Gastroesophageal sphincter (tissue), 4 donors: ENCODE results near the gene ZNF771. TPM values are rescaled to one million over a fixed set of nuclear protein-coding genes. Genes with fewer than 3 reads are reported as not detected.
"Not testable (repeated sequence)": the region's sequence is repeated elsewhere in the genome, so short reads cannot be mapped to it uniquely, and the experiment has no call there.

ENCODE experiments used
- ATAC-seq: fragments of 150-250 bp; one replicate; pipeline ENCODE4 v1.9.1; 2016; ENCODE audit warnings: mild to moderate bottlenecking, moderate library complexity
- H3K27ac ChIP-seq, 4 donors: fragments of 200-600 bp; sonication (generic) in 3 of 4; 1 replicate in 3 of 4; 2 replicates in 1 of 4; pipeline ENCODE4 v1.5.1; 2016 to 2019
- H3K27me3 ChIP-seq: fragments of 200-600 bp; sonication (generic); one replicate; pipeline ENCODE4 v1.5.1; 2019
- H3K36me3 ChIP-seq, 2 donors: fragments of 200-600 bp; sonication (generic); one replicate each; pipeline ENCODE4 v1.5.1; 2019; ENCODE audit warnings: control low read depth in 1 of 2
- H3K4me1 ChIP-seq, 3 donors: fragments of 200-600 bp; sonication (generic); 1 replicate in 2 of 3; 2 replicates in 1 of 3; pipeline ENCODE4 v1.5.1; 2016 to 2019; ENCODE audit warnings: control low read depth in 2 of 3
- H3K4me3 ChIP-seq, 2 donors: fragments of 200-600 bp; sonication (generic); one replicate each; pipeline ENCODE4 v1.5.1; 2019; ENCODE audit warnings: mild to moderate bottlenecking in 1 of 2, moderate library complexity in 1 of 2
- H3K9me3 ChIP-seq, 3 donors: fragments of 200-600 bp; sonication (generic); one replicate each; pipeline ENCODE4 v1.5.1; 2017 to 2019; ENCODE audit warnings: control low read depth in 2 of 3
- CTCF ChIP-seq, 4 experiments: fragments of 200-600 bp in 2 of 4; fragments of 450-650 bp in 2 of 4; sonication (generic) in 1 of 4; IDR thresholded peaks; one replicate each; pipeline ENCODE4 v1.5.1; 2017 to 2019; ENCODE audit warnings: antibody characterized with exemption in 4 of 4, mild to moderate bottlenecking in 2 of 4, moderate library complexity in 2 of 4
- EP300 ChIP-seq: sonication (generic); formaldehyde crosslinking; IDR thresholded peaks from one replicate; pipeline ENCODE4 v1.6.1; 2017; ENCODE audit warnings: antibody characterized with exemption, mild to moderate bottlenecking
- POLR2A ChIP-seq, 2 donors: fragments of 450-650 bp; IDR thresholded peaks; one replicate each; pipeline ENCODE4 v1.6.1; 2017; ENCODE audit warnings: antibody characterized with exemption in 2 of 2, mild to moderate bottlenecking in 2 of 2, moderate library complexity in 1 of 2
- POLR2AphosphoS5 ChIP-seq: sonication (generic); formaldehyde crosslinking; IDR thresholded peaks from one replicate; pipeline ENCODE4 v1.6.1; 2017; ENCODE audit warnings: antibody characterized with exemption
- WGBS, 2 donors: methylation state at CpG; one replicate each; pipeline ENCODE4 v1.1.5; 2018; ENCODE audit warnings: low coverage in 1 of 2; 5-methylcytosine and 5-hydroxymethylcytosine counted together
- total RNA-seq, 4 donors: library from RNA; depleted of rRNA; stranded (reverse); fragments of >200 nt; gene quantifications; one replicate each; pipeline ENCODE4 v1.1.0, GENCODE V29; 2016

The ZNF771 gene
- total RNA-seq, 4 donors from 2014 or later: 17.6 to 29.3 (median 19.5) TPM

- WGBS, 2 donors: 70% methylated on average over 1 of the region's 1 CpG; no CpG with 5 or more reads in 1 of the 2 donors
- ATAC-seq: no peak
- H3K9me3 ChIP-seq: no peaks in the 10 kb centered on the region
These were observed 48.9 kb downstream of the ZNF771 start for GRCh38 chr16:30456302-30456701.

DNA sequence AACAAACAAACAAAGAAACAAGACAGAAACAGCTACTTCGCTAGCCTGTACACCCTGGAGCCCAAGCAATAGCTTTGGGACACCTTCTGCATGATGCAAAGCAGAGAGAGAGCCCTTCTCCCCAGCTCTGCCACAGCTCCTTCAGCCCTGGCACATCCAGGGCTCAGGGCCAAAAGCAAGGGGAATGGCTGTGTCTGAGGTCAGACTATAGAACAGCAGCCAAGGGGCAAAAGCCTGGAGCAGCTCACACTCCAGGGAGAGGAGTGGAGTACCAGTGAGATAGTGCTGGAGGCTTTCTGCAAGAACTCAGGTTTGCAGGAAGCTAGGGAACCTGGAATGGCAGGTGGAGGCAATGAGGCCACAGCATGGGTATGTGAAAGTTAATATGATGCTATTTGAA lies 49.9 kb downstream of the ZNF771 start:
- Histone ChIP-seq H3K27ac (no peak overlapping the region), H3K36me3 (no peaks in the 10 kb centered on the region), H3K4me1 (no peaks in the 10 kb centered on the region), H3K4me3 (no peak overlapping the region), H3K27me3 (no peaks in the 10 kb centered on the region), H3K9me3 (no peaks in the 10 kb centered on the region)
- WGBS, 2 donors: no CpG with 5 or more reads among the region's 1 CpG
- no peak for ATAC-seq
- TF ChIP-seq POLR2A (IDR thresholded peaks at IDR 0.05): no peak
- no peak for TF ChIP-seq EP300
- no peak for TF ChIP-seq POLR2AphosphoS5
- TF ChIP-seq CTCF (IDR thresholded peaks at IDR 0.05): no peak

More at GRCh38 chr16:30456302-30456701, 48.9 kb downstream of the ZNF771 start:
- Histone ChIP-seq H3K27me3 (no peaks in the 10 kb centered on the region), H3K4me1 (no peaks in the 10 kb centered on the region), H3K27ac (no peak overlapping the region), H3K4me3 (no peak overlapping the region), H3K36me3 (no peaks in the 10 kb centered on the region)
- TF ChIP-seq POLR2AphosphoS5 (no peak), EP300 (no peak)

GRCh38 chr16:30457743-30458560 lies 50.5 kb downstream of the ZNF771 start:
- no peak overlapping the region for H3K4me3 ChIP-seq
- H3K27me3 ChIP-seq: no peaks in the 10 kb centered on the region
- no peak for ATAC-seq
- TF ChIP-seq POLR2A (IDR thresholded peaks at IDR 0.05) (no peak), EP300 (no peak), POLR2AphosphoS5 (no peak), CTCF (IDR thresholded peaks at IDR 0.05) (no peak)
- H3K36me3 ChIP-seq: no peaks in the 10 kb centered on the region
- no peaks in the 10 kb centered on the region for H3K9me3 ChIP-seq
- no peaks in the 10 kb centered on the region for H3K4me1 ChIP-seq
- 79 to 87% methylated on average over 3 to 8 of the region's 16 CpGs for WGBS, 2 donors
- H3K27ac ChIP-seq: no peak overlapping the region

DNA sequence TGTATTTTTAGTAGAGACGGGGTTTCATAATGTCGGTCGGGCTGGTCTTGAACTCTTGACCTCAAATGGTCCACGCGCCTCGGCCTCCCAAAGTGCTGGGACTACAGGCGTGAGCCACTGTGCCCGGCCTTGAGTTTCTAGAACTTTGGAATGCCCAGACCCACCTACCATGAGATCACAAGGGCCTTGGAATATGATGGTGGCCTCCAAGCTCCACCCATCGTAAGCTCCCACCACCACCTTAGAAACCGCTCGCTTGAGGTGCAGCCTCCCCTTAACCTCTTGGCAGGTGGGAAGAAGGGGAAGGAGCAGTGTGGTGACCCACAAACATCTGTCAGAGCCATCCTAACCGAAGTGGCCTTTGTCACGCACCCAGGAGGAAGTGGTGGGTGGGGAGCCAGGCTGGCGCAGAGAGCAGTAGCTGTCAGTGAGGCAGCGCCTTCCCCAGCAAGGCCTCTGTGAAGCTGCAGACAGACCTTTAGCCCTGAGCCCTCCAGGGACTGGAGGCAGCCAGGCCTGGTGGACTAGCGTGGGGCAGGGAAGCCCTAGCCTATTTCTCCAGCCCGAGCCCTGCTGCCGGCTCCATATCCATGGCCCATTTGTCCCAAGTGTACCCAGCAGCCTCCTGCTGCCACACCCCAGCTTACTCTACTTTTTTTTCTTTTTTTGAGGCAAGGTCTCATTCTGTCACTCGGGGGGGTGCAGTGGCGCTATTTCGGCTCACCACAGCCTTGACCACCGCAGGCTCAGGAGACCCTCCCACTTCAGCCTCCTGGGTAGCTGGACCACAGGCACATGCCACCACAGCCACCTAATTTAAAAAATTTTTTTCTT lies 51.4 kb downstream of the ZNF771 start:
- Histone ChIP-seq H3K9me3 (no peaks in the 10 kb centered on the region), H3K36me3 (no peaks in the 10 kb centered on the region), H3K27me3 (no peaks in the 10 kb centered on the region), H3K4me1 (no peaks in the 10 kb centered on the region), H3K4me3 (no peak overlapping the region), H3K27ac (no peak overlapping the region)
- TF ChIP-seq EP300: no peak
- TF ChIP-seq POLR2A (IDR thresholded peaks at IDR 0.05): no peak
- TF ChIP-seq POLR2AphosphoS5: no peak
- no peak for TF ChIP-seq CTCF (IDR thresholded peaks at IDR 0.05)
- 85 to 100% methylated on average over 2 to 7 of the region's 22 CpGs for WGBS, 2 donors
- no peak for ATAC-seq

DNA sequence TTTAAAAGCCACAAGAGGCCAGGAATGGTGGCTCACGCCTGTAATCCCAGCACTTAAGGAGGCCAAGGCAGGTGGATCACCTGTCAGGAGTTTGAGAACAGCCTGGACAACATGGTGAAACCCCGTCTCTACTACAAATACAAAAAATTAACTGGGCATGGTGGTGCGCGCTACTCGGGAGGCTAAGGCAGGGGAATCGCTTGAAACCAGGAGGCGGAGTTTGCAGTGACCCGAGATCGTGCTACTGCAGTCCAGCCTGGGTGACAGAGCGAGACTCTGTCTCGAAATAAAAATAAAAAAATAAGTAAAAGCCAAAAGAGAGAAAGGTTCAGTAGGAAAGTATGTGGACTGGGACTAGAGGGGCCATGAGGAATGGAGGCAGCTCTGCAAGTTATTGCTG lies 52.0 kb downstream of the ZNF771 start:
- Histone ChIP-seq H3K4me1 (no peaks in the 10 kb centered on the region), H3K36me3 (no peaks in the 10 kb centered on the region), H3K27ac (no peak overlapping the region), H3K9me3 (no peaks in the 10 kb centered on the region), H3K27me3 (no peaks in the 10 kb centered on the region), H3K4me3 (no peak overlapping the region)
- TF ChIP-seq EP300 (no peak), CTCF (IDR thresholded peaks at IDR 0.05) (no peak), POLR2A (IDR thresholded peaks at IDR 0.05) (no peak), POLR2AphosphoS5 (no peak)
- WGBS, 2 donors: 75 to 78% methylated on average over 9 to 11 of the region's 11 CpGs
- no peak for ATAC-seq

DNA sequence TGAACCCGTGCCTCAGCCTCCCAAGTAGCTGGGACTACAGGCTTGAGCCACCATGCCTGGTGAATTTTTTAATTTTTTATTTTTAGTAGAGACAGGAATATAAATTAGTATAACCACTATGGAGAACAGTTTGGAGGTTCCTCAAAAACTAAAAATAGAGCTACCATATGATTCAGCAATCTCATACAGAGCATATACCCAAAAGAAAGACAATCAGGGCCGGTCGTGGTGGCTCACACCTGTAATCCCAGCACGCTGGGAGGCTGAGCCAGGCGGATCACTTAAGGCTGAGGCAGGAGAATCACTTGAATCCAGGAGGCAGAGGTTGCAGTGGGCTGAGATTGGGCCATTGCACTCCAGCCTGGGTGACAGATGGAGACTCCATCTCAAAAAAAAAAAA lies 54.0 kb downstream of the ZNF771 start:
- H3K9me3 ChIP-seq, H3K4me1 ChIP-seq, ATAC-seq, H3K36me3 ChIP-seq, H3K27ac ChIP-seq, H3K4me3 ChIP-seq, H3K27me3 ChIP-seq: not testable (repeated sequence)
- WGBS, 2 donors: 85 to 91% methylated on average over 3 to 5 of the region's 5 CpGs
